ENCODE measurements around the gene CAMSAP1.

DNA sequence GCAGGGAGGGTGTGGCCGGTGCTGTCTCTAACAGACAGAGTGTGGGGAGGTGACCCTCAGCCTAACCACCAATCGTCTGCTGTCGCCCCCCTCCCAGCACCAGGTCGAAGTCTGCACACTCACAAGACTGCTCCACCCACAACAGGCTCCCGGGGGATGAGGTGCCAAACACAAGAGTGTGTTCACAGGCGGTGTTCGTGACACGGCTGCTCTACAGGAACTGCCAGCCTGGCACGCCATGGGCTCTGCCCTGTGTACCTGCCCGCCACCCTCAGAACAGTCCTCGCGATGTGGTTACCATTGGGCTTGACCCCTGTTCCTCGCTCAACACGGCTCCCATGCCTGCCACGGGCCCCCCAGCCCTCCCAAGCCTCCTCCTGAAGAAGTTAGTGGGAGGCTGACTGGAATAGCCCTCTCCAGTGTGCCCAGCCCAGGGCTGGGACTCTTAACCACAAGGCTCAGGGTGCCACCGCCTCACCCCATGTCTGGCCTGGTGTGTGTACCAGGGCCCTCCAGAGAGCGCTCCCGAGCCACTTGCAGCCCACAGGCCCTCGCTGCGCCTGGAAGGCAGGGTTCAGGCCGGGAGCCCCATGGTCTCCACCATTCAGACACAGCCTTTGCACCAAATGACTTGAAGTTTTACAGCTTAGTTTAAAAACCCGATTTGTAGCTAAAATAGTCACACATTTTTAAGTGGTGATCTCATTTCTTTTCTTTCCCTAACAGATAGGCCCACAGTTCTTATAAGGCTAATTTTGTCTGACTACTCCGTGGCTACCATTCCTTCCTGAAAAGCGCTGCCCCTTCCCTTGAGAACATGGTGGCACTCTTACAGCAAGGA is 102.5 kb downstream of the CAMSAP1 start:
- TF ChIP-seq, protein P1, sequence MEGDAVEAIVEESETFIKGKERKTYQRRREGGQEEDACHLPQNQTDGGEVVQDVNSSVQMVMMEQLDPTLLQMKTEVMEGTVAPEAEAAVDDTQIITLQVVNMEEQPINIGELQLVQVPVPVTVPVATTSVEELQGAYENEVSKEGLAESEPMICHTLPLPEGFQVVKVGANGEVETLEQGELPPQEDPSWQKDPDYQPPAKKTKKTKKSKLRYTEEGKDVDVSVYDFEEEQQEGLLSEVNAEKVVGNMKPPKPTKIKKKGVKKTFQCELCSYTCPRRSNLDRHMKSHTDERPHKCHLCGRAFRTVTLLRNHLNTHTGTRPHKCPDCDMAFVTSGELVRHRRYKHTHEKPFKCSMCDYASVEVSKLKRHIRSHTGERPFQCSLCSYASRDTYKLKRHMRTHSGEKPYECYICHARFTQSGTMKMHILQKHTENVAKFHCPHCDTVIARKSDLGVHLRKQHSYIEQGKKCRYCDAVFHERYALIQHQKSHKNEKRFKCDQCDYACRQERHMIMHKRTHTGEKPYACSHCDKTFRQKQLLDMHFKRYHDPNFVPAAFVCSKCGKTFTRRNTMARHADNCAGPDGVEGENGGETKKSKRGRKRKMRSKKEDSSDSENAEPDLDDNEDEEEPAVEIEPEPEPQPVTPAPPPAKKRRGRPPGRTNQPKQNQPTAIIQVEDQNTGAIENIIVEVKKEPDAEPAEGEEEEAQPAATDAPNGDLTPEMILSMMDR (conservative IDR thresholded peaks at IDR 0.05 in 1 of 2, IDR thresholded peaks at IDR 0.05 in 1 of 2; ENCODE audit: low read depth in 1 of 2, low read length in 2 of 2) = no peak
- no peak for TF ChIP-seq EZH2 (IDR thresholded peaks at IDR 0.05; ENCODE audit: low read length, missing control alignments)
